Heart left ventricle (tissue), 16 donors: Measurements from ENCODE around the gene TTC33. TPM values are rescaled to one million over a fixed set of nuclear protein-coding genes. Genes with fewer than 3 reads are reported as not detected.

Experiments used
- ATAC-seq, 4 donors: fragments of 200-7000 bp; cut with Tn5 transposase; one replicate each; pipeline ENCODE4 v1.9.1; 2020 to 2022; ENCODE audit warnings: moderate library complexity in 4 of 4, mild to moderate bottlenecking in 3 of 4, moderate number of reproducible peaks in 1 of 4
- DNase-seq, 5 donors: peaks; one replicate each; pipeline ENCODE4 v3.0.0-alpha.2; 2020
- H3K27ac ChIP-seq, 12 donors: fragments of 200-600 bp; sonication (generic) in 4 of 12; one replicate each; pipeline versions ENCODE4 v1.5.0 to v1.8.0; 2016 to 2022; ENCODE audit warnings: mild to moderate bottlenecking in 2 of 12
- H3K27me3 ChIP-seq, 9 donors: fragments of 200-600 bp; sonication (generic) in 2 of 9; one replicate each; pipeline versions ENCODE4 v1.5.1 to v1.8.0; 2016 to 2022; ENCODE audit warnings: mild to moderate bottlenecking in 3 of 9
- H3K36me3 ChIP-seq, 9 donors: fragments of 200-600 bp; sonication (generic) in 2 of 9; one replicate each; pipeline versions ENCODE4 v1.5.0 to v1.8.0; 2018 to 2022; ENCODE audit warnings: mild to moderate bottlenecking in 2 of 9
- H3K4me1 ChIP-seq, 12 donors: fragments of 200-600 bp; sonication (generic) in 4 of 12; one replicate each; pipeline versions ENCODE4 v1.5.0 to v1.8.0; 2016 to 2022; ENCODE audit warnings: mild to moderate bottlenecking in 3 of 12
- H3K4me3 ChIP-seq, 12 donors: fragments of 200-600 bp; sonication (generic) in 4 of 12; one replicate each; pipeline versions ENCODE4 v1.5.0 to v1.8.0; 2017 to 2022; ENCODE audit warnings: mild to moderate bottlenecking in 9 of 12, moderate library complexity in 4 of 12
- H3K9me3 ChIP-seq, 12 donors: fragments of 200-600 bp; sonication (generic) in 4 of 12; one replicate each; pipeline versions ENCODE4 v1.5.0 to v1.8.0; 2016 to 2022; ENCODE audit warnings: mild to moderate bottlenecking in 1 of 12
- CTCF ChIP-seq, 12 donors: fragments of 200-600 bp; sonication (generic) in 4 of 12; IDR thresholded peaks; one replicate each; pipeline versions ENCODE4 v1.5.0 to v1.8.0; 2018 to 2022; ENCODE audit warnings: antibody characterized with exemption in 12 of 12, mild to moderate bottlenecking in 5 of 12
- POLR2A ChIP-seq, 2 donors: fragments of 450-650 bp; IDR thresholded peaks; one replicate each; pipeline ENCODE4 v1.6.1; 2017; ENCODE audit warnings: antibody characterized with exemption in 2 of 2, mild to moderate bottlenecking in 2 of 2, moderate library complexity in 2 of 2
- WGBS, 4 donors: extraction: QIAGEN DNeasy Blood & Tissue Kit in 2 of 4; methylation state at CpG; one replicate each; pipeline versions ENCODE4 v1.1.5 to v1.1.7; 2013 to 2018; 5-methylcytosine and 5-hydroxymethylcytosine counted together
- intact Hi-C, 10 donors: fragments of 100-400 bp; cut with DNase I; formaldehyde crosslinking; loops; one replicate each; pipeline versions ENCODE4 v1.11.1 to v1.14.2; 2022
- polyA plus RNA-seq, 2 donors: library from polyadenylated mRNA; stranded (reverse); fragments of 200-250 nt; gene quantifications; one replicate each; pipeline ENCODE4 v1.2.3, GENCODE V29; 2013
- total RNA-seq, 9 donors: library from RNA; depleted of rRNA in 2 of 9; stranded (reverse); fragments of >200 nt in 2 of 9; fragmentation: NEBNext Ultra II Directional in 3 of 9; extraction: Animal tissue kit (Norgen Biotek cat#: 25700) in 3 of 9; gene quantifications; one replicate each; pipeline versions ENCODE4 v1.1.0 to v1.2.4, GENCODE V29; 2016 to 2023
- donor health status: ischemic (EF 13 %, LVEDD 7.1; RV severe dilation, severe dysfunction).
- donor health status: healthy with polysubstance abuse.
- donor health status: DM: no; HTN: yes; CAD: no.
- donor health status: DM: no; HTN: no; CAD: no.
- donor health status: ischemic (EF 25% LVEDD 6.9; RV normal size, moderate dysfunction).
- donor health status: ischemic (EF 25% LVEDD 5.7; RV mildly dilated, moderate dysfunction).
- donor health status: healthy.
- donor health status: DM: yes; HTN: yes; CAD: no.
- donor health status: ischemic (EF 35%, LVEDD 5.7; RV mildly dilated, moderate dysfunction).
- donor health status: nonischemic (EF 11% LVEDD 7.7; RV severe dilation, severe dysfunction).
- donor health status: DM: yes; HTN: yes; CAD: no.
- donor health status: PGD.
- donor health status: ischemic (EF 29% LVEDD 5.4; RV normal size, mild dysfunction).
- donor health status: nonischemic (EF 23%, LVEDD 6.1; RV moderate dilation, normal function).

The TTC33 gene
- total and polyA plus RNA-seq, 11 donors = 5.6 to 20.0 (median 14.2) TPM

GRCh38 chr5:40775846-40776657 is 20.3 kb upstream of the TTC33 start:
- no peak for ATAC-seq
- 65 to 72% (median 68%) methylated on average over 6 of the region's 6 CpGs for WGBS, 4 donors

DNA sequence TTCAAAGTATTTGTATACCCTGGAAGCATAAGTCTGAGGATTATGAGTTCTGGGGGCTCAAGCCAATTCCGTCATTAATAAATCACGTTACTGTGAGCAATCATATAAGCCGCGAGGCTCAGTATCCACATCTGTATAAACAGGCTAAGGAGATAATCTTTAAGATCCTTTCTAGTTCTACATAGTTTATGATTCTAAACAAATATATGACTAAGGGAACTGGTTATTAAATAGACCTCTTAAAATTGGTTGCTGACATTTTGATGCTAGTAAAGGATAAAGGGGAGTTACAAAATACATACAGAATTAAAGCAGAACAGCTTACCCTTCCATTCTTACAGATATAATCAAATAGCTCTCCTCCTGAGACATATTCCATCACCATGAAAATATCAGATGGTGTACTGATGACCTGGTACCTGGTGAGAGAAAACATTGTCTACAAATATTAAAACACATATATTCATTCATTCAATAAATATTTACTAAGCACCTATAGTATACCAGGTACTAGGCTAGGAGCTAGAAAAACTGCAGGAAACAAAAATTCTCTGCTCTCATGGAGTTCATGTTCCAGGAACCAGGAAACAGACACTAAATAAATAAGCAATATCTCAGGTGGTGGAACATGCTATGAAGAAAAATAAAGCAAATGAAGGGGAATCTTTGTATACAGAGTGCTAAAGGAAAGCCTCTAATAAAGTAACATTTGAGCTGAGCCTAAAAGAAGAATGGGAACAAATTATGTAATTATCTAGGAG is 19.5 kb upstream of the TTC33 start:
- no peak overlapping the region for H3K27ac ChIP-seq
- intact Hi-C loops = no loop called here
- TF ChIP-seq POLR2A (IDR thresholded peaks at IDR 0.05) (no peak), CTCF (IDR thresholded peaks at IDR 0.05) (no peak)
- no peaks in the 10 kb centered on the region for H3K27me3 ChIP-seq
- no peaks in the 10 kb centered on the region for H3K9me3 ChIP-seq
- 72 to 97% (median 88%) methylated on average over 4 of the region's 4 CpGs for WGBS, 4 donors
- no peak overlapping the region for H3K4me3 ChIP-seq
- ATAC-seq (no peak), DNase-seq (no peak)
- peaks cover 0 to 74% (median 66%) of the 10 kb centered on the region in 9 donors for H3K36me3 ChIP-seq
- H3K4me1 ChIP-seq = peaks cover 0 to 16% (median 3%) of the 10 kb centered on the region in 12 donors

More at GRCh38 chr5:40775846-40776657, 20.3 kb upstream of the TTC33 start:
- intact Hi-C loops = no loop called here
- H3K27me3 ChIP-seq = no peaks in the 10 kb centered on the region
- peaks cover 0 to 67% (median 59%) of the 10 kb centered on the region in 9 donors for H3K36me3 ChIP-seq
- H3K4me1 ChIP-seq = peaks cover 0 to 24% (median 3%) of the 10 kb centered on the region in 12 donors
- no peaks in the 10 kb centered on the region for H3K9me3 ChIP-seq
- peak overlapping the region in 1 of 12 donors; percentile 23 for H3K27ac ChIP-seq
- H3K4me3 ChIP-seq = no peak overlapping the region
- no peak for DNase-seq
- TF ChIP-seq CTCF (IDR thresholded peaks at IDR 0.05) (no peak), POLR2A (IDR thresholded peaks at IDR 0.05) (no peak)

GRCh38 chr5:40774623-40775022 is 18.9 kb upstream of the TTC33 start:
- intact Hi-C loops = no loop called here
- ATAC-seq (no peak), DNase-seq (no peak)
- Histone ChIP-seq H3K27ac (no peak overlapping the region), H3K36me3 (peaks cover 0 to 79% (median 72%) of the 10 kb centered on the region in 9 donors), H3K4me3 (no peak overlapping the region), H3K9me3 (no peaks in the 10 kb centered on the region), H3K4me1 (peaks cover 0 to 14% (median 3%) of the 10 kb centered on the region in 12 donors), H3K27me3 (no peaks in the 10 kb centered on the region)
- TF ChIP-seq CTCF (IDR thresholded peaks at IDR 0.05) = no peak
- 86 to 94% (median 88%) methylated on average over 1 of the region's 1 CpG for WGBS, 4 donors

- DNase-seq = no peak
- intact Hi-C loops = no loop called here
Observed at GRCh38 chr5:40770764-40771163, 15.0 kb upstream of the TTC33 start.

More at GRCh38 chr5:40770764-40771163, 15.0 kb upstream of the TTC33 start:
- Histone ChIP-seq H3K4me1 (peaks cover 0 to 4% (median 0%) of the 10 kb centered on the region in 12 donors), H3K36me3 (peaks cover 0 to 99% (median 91%) of the 10 kb centered on the region in 9 donors), H3K4me3 (no peak overlapping the region), H3K27me3 (no peaks in the 10 kb centered on the region), H3K27ac (no peak overlapping the region), H3K9me3 (no peaks in the 10 kb centered on the region)
- 96 to 99% (median 98%) methylated on average over 5 of the region's 5 CpGs for WGBS, 4 donors
- TF ChIP-seq POLR2A (IDR thresholded peaks at IDR 0.05) (no peak), CTCF (IDR thresholded peaks at IDR 0.05) (no peak)
- ATAC-seq = no peak
